Pulmonary artery endothelial cell (primary cell): ENCODE results near the gene WWOX. TPM values are rescaled to one million over a fixed set of nuclear protein-coding genes. Genes with fewer than 3 reads are reported as not detected.
A peak's percentile ranks its signal among the peaks of the same experiment; 100 is the strongest.

ENCODE experiments used
- DNase-seq: peaks from one replicate; pipeline ENCODE4 v3.0.0-alpha.2; 2011; ENCODE audit warnings: low read depth, low spot score
- total RNA-seq: library from RNA; depleted of rRNA; stranded (reverse); fragments of >200 nt; gene quantifications from 2 replicates; pipeline ENCODE4 v1.2.3, GENCODE V29; 2014

The WWOX gene
- total RNA-seq, 1 donor from 2014 or later = 15.9 TPM

DNA sequence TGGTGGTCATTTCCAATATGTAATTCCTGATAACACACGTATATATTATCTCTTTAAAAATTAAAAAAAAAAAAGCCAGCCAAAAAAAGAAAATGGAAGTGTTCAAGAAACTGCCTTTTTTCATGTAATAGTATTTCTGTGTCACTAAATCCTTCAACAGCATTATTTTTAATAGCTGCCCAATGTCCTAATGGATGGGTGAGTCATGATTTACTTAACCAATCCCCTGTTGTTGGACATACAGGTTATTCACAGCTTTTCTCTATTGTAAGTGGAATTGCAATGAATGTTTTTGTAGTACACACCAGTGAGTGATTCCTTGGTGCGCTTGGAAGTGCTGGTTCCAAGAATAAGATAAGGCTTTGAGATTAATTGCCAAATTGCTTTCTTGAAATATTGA is 124.9 kb downstream of the WWOX start:
- no peak for DNase-seq

DNA sequence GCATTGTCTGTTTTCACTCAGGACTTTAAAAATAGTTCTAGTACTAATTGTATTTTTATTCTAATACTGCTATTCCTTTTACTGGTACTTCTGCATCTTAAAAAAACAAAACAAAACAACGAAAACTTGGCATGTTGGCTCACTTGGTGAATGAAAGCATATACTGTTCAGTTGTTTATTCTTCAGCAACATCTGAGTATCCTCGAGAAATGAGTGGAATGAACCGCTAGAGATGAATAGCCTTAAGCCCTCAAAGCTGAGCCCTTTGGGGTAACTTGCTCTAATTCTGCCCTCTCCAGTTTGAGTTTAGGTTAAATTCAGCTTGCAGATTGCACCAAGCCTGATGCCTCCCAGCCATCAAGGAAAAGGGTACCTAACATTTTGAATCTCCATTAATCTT is 126.5 kb downstream of the WWOX start:
- no peak for DNase-seq

DNA sequence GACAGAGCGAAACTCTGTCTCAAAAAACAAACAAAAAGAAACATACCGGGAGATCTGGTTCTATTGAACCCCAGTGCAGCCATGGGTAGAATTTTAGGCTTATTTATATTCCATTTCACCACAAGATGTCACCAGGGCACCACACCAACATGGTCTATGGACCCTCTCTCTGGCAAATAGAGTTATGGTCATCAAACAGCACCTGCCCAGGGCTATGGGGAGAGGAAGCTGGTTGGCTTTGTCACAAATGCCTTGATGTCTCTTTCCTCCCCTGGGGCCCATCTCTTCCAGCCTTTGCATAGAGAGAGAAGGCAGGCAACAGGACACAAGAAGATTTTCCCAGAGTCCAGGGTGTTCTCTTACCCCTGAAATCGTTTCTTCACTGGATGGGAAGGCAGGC is 128.4 kb downstream of the WWOX start:
- DNase-seq = no peak

DNA sequence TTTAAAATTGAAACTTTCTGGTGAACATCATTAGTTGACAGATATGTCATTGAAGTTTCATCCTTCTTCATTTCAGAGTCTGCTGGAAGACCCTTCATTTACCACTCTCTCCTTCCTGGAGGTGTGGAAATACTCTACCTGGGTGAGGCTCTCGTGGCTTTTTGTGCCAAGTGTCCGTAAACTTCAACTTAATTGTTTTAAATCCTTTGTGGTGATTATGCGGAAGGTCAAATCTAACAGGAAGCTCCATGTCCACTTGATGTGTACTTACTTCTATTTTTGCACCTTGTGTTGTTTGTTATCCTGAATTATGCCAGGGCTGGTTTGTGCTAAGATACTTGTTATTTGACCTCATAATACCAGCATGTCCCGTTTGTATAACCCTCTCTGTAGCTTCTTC is 129.2 kb downstream of the WWOX start:
- DNase-seq = no peak

DNA sequence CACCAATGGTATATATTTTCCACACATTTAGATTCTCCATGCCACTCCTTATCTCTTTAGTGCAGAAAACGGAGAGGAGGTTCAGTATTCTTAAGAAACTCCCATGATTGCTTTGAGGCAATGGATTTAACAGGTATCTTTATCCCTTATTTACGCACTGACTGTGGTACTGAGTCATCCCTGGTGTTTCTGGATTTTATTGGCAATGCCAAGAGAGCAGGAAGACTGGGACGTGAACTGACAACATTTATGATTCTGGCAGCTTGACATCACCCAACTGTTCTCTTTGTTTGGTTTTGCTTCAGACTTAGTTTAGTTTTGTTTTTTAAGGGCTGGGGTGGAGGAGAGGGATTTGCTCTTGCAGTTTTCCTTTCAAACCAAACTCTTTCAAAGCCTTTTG is 131.4 kb downstream of the WWOX start:
- no peak for DNase-seq

DNA sequence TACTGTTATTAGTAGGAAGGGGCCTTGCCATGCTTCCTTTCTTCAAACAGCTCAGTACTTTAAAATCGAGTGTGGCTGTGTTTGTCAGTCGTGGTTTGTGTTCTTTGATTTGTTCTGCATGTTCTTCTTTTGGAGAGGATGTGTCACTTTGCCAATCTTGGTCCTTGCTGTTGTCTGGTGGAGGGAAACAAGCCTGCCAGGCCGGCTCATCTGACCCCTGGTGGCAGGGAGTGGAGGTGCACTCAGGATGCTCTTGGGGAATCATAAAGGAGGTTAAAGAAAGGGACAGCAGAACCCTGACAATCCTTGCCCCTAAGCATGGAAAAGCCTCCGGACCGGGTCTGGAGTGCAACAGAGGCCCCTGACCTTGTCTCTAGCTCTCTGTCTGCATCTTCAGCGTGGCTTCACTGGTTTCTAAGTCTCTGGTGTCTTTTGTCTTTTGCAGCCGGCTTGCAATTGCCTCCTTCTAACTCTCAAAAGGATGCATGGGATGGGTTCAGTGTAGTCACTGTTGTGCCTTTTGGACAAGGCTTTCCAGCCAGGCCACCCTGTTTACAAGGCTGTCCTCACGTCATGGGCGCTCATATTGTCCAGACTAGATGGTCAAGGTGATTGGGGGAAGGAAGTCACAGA is 135.8 kb downstream of the WWOX start:
- peak; percentile 11 for DNase-seq

DNA sequence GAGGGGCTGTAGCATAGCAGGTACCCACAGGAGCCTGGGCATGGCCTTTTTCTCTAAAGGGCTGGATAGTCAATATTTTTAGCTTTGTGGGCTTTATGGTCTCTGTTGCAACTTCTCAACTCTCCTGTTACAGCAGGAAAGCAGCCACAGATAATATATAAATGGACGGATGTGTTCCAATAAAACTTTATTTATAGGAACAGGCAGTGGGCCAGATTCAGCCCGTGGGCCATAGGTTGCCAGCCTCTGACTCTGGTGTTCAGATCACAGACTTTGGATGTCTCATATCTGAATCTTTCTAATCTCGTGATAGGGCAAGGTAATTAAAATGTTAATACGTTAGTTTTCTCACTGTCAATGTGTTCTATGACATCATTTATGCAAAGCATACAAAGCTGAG is 136.4 kb downstream of the WWOX start:
- DNase-seq = no peak

DNA sequence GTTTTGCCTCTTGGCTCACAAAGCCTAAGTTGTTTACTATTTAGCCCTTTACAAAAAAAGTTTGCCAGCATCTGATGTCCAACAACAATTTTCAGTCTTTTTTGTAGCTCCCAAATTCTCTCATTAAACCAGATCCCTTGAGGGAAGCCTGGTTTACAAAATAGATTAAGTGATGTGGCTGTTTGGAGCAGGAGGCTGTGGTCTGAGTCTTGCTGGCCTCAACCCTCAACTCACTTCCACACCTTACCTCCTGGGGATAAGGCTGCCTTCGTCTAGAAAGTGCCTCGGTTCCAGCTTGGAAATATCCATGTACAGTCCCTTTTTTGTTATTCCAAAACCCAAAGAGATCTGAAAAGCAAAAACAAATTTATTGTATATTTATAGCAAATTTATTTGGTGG is 138.4 kb downstream of the WWOX start:
- no peak for DNase-seq

DNA sequence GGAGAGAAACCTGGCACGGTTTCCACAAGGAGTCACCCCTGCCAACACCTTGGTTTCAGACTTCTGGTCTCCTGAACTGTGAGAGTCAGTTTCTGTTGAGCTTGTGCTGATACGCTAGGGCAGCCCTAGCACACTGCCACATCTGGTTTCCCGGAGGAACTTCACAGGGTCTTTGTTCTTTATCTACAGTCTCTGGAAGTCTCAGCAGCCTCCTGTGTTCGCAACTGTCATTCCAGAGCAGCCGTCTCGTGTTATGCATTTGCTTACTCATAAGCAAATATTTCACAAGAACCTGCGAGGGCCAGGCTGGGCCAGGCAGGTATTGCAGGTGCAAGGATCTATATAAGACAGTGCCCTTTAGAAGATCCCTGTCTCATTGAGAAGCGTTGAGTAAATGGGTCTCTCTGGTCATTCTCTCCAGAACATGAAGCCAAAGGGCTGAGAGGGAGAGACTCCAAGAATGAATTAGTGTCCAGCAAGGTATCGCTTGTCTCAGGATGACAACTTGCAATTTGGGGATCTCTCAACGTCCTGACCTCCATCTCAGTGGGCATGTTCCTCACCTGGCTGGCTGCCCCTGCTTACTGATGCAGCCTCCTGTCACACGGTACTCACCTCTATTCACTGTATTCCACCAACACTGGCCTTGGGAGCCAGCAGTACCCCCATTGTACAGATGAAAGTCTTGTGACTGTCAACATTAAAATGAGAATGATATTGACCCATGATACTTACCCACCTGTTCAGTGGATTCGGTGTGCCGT is 141.2 kb downstream of the WWOX start:
- DNase-seq = no peak

DNA sequence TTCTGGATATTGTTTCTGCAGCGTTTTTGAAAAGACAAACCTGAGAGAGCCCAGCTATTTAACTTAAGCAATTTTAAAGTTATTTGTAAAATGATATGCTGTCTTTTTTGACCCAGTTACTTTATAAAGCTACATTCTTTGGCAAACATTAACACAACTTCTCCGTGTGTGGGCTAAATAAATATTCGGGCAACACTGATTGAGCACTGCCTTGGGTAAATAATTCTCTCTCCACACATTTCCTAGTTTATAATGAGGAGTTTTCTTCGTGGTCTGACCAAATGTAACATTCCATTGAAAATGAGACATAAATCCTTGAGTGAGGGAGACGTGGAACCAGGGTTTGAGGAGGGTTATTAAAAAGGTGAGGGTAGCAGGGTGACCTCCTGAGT is 142.8 kb downstream of the WWOX start:
- DNase-seq = no peak

DNA sequence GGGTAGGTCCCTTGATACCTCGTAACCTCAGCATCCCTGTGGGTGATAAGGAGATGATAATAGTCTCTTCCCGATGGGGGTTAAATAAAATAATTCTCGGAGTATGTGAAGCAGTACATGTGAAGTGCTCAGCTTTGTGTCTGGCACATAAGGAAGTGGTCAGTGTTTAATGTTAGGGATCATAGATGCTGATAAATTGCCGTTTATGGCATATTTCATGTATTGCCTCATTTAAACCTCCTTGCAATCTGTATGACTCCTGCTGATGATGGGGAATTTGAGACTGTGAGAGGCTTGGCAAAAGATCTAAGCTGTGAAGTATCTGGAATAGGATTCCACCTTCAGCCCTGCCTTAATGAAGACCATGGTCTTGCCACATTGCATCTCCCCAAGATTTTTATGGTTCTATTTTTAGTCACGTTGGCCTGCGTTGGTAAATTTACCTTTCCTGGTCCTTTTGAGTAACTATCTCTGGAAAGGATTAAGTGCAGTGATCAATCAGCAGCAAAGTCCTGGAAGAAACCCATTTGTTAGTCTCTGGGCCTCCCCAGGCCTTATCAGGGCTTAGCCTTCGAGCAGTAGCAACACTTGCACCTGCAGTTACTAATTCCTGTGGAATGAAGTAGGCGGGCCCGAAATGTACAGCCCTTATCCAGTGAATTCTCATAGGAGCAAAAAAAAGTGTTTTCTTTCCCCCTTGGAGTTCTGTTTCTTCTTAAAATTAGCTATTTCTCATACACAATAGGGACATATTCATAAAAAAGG is 144.9 kb downstream of the WWOX start:
- no peak for DNase-seq

DNA sequence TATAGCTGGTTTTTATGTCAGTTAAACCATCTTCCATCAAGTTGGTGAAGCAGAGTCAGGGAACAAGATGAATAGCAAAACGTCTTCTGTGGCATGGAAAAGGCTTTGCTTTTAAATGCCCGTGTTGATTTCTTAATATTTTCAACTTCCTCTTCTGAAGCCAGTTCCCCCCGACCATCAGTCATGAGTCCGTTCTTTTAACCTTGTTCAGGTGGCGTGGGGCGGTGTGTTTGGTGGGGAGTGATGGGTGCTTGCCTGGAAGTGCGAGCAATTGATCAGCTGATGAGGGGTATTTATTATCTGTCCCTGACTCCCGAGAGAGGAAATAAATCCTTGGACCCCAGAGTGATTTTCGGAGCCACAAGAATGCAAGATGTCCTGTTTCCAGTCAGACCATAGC is 147.1 kb downstream of the WWOX start:
- DNase-seq = no peak

DNA sequence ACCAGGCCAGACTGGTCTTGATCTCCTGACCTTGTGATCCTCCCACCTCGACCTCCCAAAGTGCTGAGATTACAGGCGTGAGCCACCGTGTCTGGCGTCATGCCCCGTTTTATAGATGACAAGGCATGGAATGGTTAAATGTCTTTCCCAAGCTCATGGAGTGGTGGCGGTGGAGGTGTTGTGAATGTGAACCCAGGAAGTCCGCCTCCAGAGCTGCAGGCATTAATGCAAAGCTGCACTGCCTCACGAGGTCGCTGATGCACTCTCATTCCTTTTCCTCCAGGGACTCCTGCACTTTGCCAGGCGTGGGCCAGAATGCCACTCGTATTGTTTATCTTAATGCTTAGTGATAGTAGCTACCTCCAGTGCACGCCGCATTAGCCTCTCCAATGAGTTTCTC is 149.6 kb downstream of the WWOX start:
- DNase-seq = no peak

DNA sequence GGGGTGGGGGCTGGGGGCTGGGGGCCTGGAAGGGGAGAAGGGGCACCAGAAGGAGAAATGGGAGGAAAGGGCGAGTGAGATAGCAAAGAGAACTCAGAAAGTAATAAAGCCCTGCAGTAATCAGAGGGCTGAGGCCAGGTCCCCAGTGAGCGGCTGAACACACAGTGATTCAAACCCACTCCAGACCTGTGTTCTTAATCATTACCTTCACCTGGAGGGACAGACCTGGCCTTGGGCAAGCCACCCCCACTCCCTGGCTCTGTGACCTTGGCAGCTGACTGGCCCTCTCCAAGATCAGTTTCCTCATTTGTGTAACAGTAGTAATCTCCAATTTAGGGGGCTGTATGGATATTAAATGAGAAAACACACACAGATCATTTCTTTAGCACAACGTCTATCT is 150.4 kb downstream of the WWOX start:
- no peak for DNase-seq

DNA sequence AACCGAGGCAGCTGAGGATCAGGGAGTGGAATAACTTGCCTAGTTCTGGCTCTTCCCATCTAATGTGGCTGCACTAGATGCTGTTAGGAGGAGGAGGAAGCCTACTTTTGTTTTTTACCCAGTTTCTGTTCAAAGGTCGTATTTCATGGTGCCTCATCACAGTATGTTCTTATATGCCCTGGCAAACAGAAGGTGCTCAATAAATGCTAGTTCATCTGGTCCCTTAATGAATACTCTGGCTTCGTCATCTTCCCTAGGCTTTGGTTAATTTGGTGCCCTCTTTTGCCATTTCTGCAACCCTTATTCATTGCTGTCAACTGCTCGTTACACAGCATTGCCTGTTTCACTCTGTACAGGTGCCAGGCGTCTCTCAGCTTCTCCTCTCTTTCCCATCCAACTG is 151.7 kb downstream of the WWOX start:
- DNase-seq = no peak

DNA sequence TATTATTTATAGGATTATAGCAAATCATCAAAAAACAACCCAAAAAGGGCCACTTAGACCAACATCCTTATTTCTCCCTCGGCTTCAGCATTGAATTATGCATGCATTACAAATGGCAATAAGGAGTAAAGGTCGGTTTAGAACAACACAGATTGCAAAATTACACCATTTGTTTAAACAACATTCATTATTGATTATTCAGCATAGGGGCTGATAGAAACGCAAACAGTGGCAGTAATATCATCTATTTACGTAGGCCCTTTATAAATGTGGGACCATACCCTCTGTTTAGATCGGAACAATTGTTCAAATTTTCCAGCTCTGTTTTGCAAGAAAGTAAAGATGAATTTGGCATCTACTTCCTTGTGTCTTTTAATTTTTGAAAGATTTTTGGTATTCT is 153.3 kb downstream of the WWOX start:
- DNase-seq = no peak

DNA sequence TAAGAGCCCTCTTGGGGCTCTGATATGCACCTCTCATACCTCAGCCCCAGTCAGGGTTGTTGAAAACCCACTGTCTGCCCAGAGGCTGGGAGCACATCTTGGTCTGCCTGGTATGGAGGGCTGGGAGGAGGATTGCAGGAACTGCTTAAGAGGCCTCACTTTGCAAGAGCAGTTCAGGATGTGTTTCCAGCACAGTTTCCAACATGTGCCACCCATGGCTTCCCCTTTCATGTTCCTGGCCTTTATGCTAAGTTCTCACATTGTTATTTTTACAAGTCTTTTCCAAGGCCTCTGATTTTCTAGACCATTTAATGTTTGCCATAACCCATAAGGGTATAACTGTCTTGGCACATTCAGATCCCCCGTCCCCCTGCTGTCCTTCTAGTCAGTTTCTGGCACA is 155.4 kb downstream of the WWOX start:
- no peak for DNase-seq

DNA sequence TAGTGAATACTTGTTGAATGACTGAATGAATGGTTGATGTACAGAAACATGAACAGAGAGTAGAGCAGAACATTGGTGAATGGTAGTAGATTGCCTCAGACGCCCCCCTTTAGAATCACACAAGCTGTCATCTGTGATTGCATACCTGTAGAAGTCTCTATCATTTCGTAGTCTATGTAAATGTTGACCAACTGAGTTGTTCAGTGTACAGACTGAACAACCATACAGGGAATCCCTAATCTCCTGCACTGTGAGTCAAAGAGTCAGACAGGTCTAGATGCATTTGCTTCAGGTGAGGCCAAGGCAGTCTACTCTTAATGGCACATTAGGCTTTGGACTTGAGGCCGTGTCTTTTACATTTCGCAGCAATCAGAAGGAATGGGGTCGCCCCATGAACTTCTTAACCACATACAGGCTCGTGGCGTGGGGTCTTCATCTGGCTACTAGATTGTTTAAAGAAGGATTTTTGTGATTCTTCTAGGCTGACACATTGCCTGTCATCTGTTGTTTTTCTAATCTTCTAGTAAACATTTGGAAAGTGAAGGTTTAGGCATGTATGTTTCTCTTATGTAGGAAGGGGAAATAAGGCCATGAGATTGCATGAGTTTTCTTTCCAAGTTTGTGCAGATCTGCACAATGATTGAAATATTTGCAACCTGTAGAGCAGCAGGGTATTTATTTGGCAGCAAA is 157.4 kb downstream of the WWOX start:
- no peak for DNase-seq

DNA sequence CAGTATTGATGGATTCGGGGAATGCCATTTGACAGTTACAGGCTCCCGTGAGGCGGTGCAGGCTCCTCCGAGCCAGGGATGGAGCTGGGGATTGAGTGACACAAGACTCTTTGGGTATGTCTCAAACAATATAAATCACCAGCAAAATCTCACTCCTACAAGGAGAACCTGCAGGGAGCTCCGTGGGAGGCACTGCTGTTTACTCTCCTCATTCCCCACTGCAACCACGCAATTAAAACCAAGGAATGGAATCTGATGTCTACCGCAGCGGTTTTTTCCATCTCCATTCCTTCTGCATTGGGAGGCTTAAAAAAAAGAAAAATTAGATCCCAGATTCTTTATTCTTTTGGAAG is 157.9 kb downstream of the WWOX start:
- DNase-seq = no peak

DNA sequence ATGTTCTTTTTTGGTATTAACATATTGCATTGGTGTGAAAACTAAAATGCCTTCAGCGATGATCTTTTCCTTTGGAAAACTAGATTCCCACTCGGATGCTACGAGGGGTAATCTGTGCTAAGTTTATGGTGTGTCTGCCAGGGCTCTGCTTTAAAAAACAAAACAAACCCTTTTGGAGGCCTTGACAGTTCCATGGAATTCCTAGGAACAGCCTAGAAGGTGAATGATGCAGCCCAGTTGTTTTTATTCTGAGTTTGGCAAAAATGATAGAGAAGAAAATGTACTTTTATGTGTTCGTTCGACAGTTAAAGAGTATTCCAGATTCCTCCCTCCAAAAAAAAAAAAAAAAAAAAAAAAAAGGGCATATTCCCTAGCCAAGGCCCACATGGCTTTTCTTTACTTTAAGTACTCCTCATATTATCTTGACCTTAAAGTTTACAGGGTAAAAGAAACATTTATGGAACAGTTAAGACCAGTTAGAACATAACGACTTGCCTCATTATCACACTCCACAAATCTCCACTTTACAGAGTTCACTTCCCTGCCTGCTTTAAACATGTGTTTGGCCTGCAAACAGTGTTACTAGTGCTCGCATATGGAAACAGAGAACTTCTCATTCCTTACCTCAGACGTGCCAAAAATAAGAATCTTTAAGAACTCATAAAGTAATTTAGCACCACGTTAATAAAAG is 159.1 kb downstream of the WWOX start:
- no peak for DNase-seq

DNA sequence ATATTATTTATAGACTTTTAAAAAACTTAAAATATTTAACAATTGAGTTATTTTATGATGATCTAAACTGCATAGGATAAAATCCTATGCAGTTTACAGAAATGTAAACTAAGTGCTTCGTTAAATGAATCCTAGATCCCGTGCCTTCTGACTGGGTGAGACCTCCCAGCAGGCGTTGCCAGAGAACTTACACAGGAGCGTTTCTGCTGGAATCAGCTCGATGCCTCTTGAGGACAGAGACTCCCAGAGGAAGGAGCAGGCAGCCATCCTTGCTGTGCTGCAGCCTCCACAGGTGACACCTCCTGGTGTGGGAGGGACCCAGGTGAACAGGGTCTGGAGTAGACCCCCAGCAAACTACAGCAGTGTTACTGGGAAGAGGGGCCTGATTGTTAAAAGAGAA is 160.4 kb downstream of the WWOX start:
- DNase-seq = no peak

DNA sequence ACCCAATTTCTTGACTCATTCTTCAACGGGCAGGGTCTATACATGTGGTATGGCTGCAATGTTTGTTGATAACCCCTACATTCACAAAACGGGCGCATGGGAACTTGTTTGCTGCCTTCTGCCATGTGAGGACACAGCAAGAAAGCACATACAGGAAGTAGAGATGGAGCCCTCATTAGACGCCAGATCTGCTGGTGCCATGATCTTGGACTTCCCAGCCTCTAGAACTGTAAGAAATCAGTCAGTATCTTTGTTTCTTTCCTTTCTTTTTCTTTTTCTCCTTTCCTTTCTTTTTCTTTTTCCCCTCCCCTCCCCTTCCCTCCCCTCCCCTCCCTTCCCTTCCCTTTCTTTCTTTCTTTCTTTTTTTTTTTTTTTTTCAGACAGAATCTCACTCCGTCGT is 165.2 kb downstream of the WWOX start:
- DNase-seq = no peak
